ENCODE data around the gene HPN. TPM values are rescaled to one million over a fixed set of nuclear protein-coding genes. Genes with fewer than 3 reads are reported as not detected.
"Not testable (repeated sequence)": the region's sequence is repeated elsewhere in the genome, so short reads cannot be mapped to it uniquely, and the experiment has no call there.

Gene HPN
- total and polyA plus RNA-seq, 10 donors: 0.86 to 4.3 (median 2.2) TPM

GRCh38 chr19:35099155-35099896, 57.8 kb downstream of the HPN start:
- TF ChIP-seq POLR2A (IDR thresholded peaks at IDR 0.05) (no peak), POLR2AphosphoS5 (IDR thresholded peaks at IDR 0.05) (no peak), CTCF (IDR thresholded peaks at IDR 0.05 in 8 of 11, conservative IDR thresholded peaks at IDR 0.05 in 3 of 11) (no peak)
- DNase-seq: no peak
- intact Hi-C loops (cut with DNase I; ENCODE audit: low total_unique reads): no loop called here
- H3K9me3 ChIP-seq: no peaks in the 10 kb centered on the region
- H3K36me3 ChIP-seq: no peaks in the 10 kb centered on the region
- no peaks in the 10 kb centered on the region for H3K4me1 ChIP-seq
- H3K27ac ChIP-seq: no peak overlapping the region
- 81 to 88% (median 83%) methylated on average over 19 to 21 of the region's 21 CpGs for WGBS, 5 donors
- H3K4me3 ChIP-seq: no peak overlapping the region
- H3K27me3 ChIP-seq (replicated peaks in 1 of 7): no peaks in the 10 kb centered on the region

- no peaks in the 10 kb centered on the region for H3K27me3 ChIP-seq (replicated peaks in 1 of 7)
- no peaks in the 10 kb centered on the region for H3K9me3 ChIP-seq
- no peak overlapping the region for H3K4me3 ChIP-seq
- intact Hi-C loops (cut with DNase I; ENCODE audit: low total_unique reads): no loop called here
- TF ChIP-seq CTCF (IDR thresholded peaks at IDR 0.05 in 8 of 11, conservative IDR thresholded peaks at IDR 0.05 in 3 of 11): no peak
- TF ChIP-seq POLR2AphosphoS5 (IDR thresholded peaks at IDR 0.05): no peak
- TF ChIP-seq POLR2A (IDR thresholded peaks at IDR 0.05): no peak
- no peaks in the 10 kb centered on the region for H3K4me1 ChIP-seq
- no peaks in the 10 kb centered on the region for H3K36me3 ChIP-seq
- DNase-seq: no peak
- WGBS, 5 donors: 86 to 94% (median 93%) methylated on average over 12 to 13 of the region's 13 CpGs
- no peak overlapping the region for H3K27ac ChIP-seq
Measured at GRCh38 chr19:35099897-35100275, 58.4 kb downstream of the HPN start.

- 77 to 84% (median 82%) methylated on average over 11 to 16 of the region's 16 CpGs for WGBS, 5 donors
- TF ChIP-seq POLR2AphosphoS5 (IDR thresholded peaks at IDR 0.05): no peak
- TF ChIP-seq CTCF (IDR thresholded peaks at IDR 0.05 in 8 of 11, conservative IDR thresholded peaks at IDR 0.05 in 3 of 11): no peak
- TF ChIP-seq POLR2A (IDR thresholded peaks at IDR 0.05): no peak
- DNase-seq: no peak
- Histone ChIP-seq H3K27me3 (replicated peaks in 1 of 7) (no peaks in the 10 kb centered on the region), H3K9me3 (no peaks in the 10 kb centered on the region), H3K27ac (no peak overlapping the region), H3K4me1 (no peaks in the 10 kb centered on the region), H3K36me3 (no peaks in the 10 kb centered on the region), H3K4me3 (no peak overlapping the region)
- intact Hi-C loops (cut with DNase I; ENCODE audit: low total_unique reads): no loop called here
Measured at GRCh38 chr19:35100588-35101533, 59.3 kb downstream of the HPN start.

- DNase-seq; H3K27ac ChIP-seq; intact Hi-C loops (cut with DNase I; ENCODE audit: low total_unique reads); H3K36me3 ChIP-seq; H3K4me1 ChIP-seq; H3K4me3 ChIP-seq; H3K27me3 ChIP-seq (replicated peaks in 1 of 7); H3K9me3 ChIP-seq: not testable (repeated sequence)
- WGBS, 5 donors: 94 to 98% (median 98%) methylated on average over 10 of the region's 10 CpGs
Measured at GRCh38 chr19:35101949-35102348, 60.4 kb downstream of the HPN start.

GRCh38 chr19:35103614-35104013, 62.1 kb downstream of the HPN start:
- H3K27ac ChIP-seq; H3K9me3 ChIP-seq; H3K4me1 ChIP-seq; H3K4me3 ChIP-seq; DNase-seq; intact Hi-C loops (cut with DNase I; ENCODE audit: low total_unique reads); H3K36me3 ChIP-seq; H3K27me3 ChIP-seq (replicated peaks in 1 of 7): not testable (repeated sequence)
- WGBS, 5 donors: 77 to 82% (median 79%) methylated on average over 10 of the region's 10 CpGs
